ENCODE data around the gene C11orf16.

Gene C11orf16

DNA sequence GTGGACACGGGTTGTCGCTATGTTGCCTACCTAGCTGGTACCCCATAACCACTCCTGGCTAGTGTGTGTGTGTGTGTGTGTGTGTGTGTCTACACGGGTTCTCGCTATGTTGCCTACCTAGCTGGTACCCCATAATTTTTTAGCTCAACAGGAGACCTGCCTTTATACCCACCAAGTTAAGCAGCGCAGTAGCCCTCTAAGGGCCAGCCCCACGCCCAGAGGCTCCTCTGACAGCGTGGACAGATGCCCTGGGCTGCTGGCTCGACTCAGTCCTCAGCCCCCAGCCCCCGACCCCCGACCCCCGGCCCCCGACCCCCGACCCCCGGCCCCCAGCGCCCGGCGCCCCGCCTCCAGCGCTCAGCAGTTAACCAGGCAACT lies 22.1 kb downstream of the C11orf16 start (continued):
- TF ChIP-seq GLI2 (tag by site-specific recombination; IDR thresholded peaks at IDR 0.05; ENCODE audit: borderline replicate concordance, low read depth) (no peak), ZNF280D (tag by site-specific recombination; IDR thresholded peaks at IDR 0.05) (no peak), ZNF391 (tag by site-specific recombination; IDR thresholded peaks at IDR 0.05; ENCODE audit: borderline replicate concordance, low read depth) (no peak), ZNF362 (tag by site-specific recombination; IDR thresholded peaks at IDR 0.05) (no peak), ZIC2 (tag by site-specific recombination; IDR thresholded peaks at IDR 0.05) (no peak)
- TF ChIP-seq, protein P1, sequence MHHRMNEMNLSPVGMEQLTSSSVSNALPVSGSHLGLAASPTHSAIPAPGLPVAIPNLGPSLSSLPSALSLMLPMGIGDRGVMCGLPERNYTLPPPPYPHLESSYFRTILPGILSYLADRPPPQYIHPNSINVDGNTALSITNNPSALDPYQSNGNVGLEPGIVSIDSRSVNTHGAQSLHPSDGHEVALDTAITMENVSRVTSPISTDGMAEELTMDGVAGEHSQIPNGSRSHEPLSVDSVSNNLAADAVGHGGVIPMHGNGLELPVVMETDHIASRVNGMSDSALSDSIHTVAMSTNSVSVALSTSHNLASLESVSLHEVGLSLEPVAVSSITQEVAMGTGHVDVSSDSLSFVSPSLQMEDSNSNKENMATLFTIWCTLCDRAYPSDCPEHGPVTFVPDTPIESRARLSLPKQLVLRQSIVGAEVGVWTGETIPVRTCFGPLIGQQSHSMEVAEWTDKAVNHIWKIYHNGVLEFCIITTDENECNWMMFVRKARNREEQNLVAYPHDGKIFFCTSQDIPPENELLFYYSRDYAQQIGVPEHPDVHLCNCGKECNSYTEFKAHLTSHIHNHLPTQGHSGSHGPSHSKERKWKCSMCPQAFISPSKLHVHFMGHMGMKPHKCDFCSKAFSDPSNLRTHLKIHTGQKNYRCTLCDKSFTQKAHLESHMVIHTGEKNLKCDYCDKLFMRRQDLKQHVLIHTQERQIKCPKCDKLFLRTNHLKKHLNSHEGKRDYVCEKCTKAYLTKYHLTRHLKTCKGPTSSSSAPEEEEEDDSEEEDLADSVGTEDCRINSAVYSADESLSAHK (tag by site-specific recombination; IDR thresholded peaks at IDR 0.05): no peak

- Histone ChIP-seq H3K4me1 (ENCODE audit: control insufficient read depth, insufficient read depth, low read length) (no peaks in the 10 kb centered on the region), H3K4me3 (ENCODE audit: low read depth, low read length) (no peak overlapping the region), H3K9me3 (ENCODE audit: control insufficient read depth, insufficient read depth, low read depth, low read length) (no peaks in the 10 kb centered on the region), H3K27ac (ENCODE audit: extremely low read depth, low read depth, low read length) (no peak overlapping the region), H3K36me3 (ENCODE audit: control insufficient read depth in 2 of 2, insufficient read depth in 1 of 2, low read length in 2 of 2) (no peaks in the 10 kb centered on the region)
- TF ChIP-seq HOXA7 (CRISPR knock-in tag; IDR thresholded peaks at IDR 0.05; ENCODE audit: borderline replicate concordance) (no peak), ZNF664 (tag by site-specific recombination; IDR thresholded peaks at IDR 0.05) (peak; percentile 68), ZNF571 (tag by site-specific recombination; IDR thresholded peaks at IDR 0.05) (no peak), ZNF626 (tag by site-specific recombination; IDR thresholded peaks at IDR 0.05) (no peak)
- TF ChIP-seq, protein P2, sequence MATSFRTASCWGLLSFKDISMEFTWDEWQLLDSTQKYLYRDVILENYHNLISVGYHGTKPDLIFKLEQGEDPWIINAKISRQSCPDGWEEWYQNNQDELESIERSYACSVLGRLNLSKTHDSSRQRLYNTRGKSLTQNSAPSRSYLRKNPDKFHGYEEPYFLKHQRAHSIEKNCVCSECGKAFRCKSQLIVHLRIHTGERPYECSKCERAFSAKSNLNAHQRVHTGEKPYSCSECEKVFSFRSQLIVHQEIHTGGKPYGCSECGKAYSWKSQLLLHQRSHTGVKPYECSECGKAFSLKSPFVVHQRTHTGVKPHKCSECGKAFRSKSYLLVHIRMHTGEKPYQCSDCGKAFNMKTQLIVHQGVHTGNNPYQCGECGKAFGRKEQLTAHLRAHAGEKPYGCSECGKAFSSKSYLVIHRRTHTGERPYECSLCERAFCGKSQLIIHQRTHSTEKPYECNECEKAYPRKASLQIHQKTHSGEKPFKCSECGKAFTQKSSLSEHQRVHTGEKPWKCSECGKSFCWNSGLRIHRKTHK (tag by site-specific recombination; IDR thresholded peaks at IDR 0.05): no peak
- TF ChIP-seq, protein P3, sequence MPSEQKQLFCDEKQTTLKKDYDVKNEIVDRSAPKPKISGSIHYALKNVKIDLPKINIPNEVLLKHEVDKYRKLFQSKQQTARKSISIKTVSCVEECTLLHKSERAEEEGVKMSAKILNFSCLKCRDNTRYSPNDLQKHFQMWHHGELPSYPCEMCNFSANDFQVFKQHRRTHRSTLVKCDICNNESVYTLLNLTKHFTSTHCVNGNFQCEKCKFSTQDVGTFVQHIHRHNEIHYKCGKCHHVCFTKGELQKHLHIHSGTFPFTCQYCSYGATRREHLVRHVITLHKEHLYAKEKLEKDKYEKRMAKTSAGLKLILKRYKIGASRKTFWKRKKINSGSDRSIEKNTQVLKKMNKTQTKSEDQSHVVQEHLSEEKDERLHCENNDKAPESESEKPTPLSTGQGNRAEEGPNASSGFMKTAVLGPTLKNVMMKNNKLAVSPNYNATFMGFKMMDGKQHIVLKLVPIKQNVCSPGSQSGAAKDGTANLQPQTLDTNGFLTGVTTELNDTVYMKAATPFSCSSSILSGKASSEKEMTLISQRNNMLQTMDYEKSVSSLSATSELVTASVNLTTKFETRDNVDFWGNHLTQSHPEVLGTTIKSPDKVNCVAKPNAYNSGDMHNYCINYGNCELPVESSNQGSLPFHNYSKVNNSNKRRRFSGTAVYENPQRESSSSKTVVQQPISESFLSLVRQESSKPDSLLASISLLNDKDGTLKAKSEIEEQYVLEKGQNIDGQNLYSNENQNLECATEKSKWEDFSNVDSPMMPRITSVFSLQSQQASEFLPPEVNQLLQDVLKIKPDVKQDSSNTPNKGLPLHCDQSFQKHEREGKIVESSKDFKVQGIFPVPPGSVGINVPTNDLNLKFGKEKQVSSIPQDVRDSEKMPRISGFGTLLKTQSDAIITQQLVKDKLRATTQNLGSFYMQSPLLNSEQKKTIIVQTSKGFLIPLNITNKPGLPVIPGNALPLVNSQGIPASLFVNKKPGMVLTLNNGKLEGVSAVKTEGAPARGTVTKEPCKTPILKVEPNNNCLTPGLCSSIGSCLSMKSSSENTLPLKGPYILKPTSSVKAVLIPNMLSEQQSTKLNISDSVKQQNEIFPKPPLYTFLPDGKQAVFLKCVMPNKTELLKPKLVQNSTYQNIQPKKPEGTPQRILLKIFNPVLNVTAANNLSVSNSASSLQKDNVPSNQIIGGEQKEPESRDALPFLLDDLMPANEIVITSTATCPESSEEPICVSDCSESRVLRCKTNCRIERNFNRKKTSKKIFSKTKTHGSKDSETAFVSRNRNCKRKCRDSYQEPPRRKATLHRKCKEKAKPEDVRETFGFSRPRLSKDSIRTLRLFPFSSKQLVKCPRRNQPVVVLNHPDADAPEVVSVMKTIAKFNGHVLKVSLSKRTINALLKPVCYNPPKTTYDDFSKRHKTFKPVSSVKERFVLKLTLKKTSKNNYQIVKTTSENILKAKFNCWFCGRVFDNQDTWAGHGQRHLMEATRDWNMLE (tag by site-specific recombination; conservative IDR thresholded peaks at IDR 0.05; ENCODE audit: low read depth): no peak
- POLR2A ChIA-PET: no interaction called here
- CTCF ChIA-PET: interaction anchor here (0.6 to 1.4 kb wide), 5 partner anchors 42 to 598 kb away, joined by 3 to 6 read pairs (median 4); no protein-coding TSS in a partner anchor
Measured at GRCh38 chr11:8908099-8908498, 24.6 kb downstream of the C11orf16 start.

Data from HEK293 (cell line).